Muscle of arm (tissue), 14 donors: ENCODE measurements around the gene RTN4R. TPM values are rescaled to one million over a fixed set of nuclear protein-coding genes. Genes with fewer than 3 reads are reported as not detected.
"Not testable (repeated sequence)": the region's sequence is repeated elsewhere in the genome, so short reads cannot be mapped to it uniquely, and the experiment has no call there.

Source experiments
- DNase-seq: peaks from one replicate; pipeline ENCODE4 v3.0.0-alpha.2; 2013
- long read RNA-seq, 11 donors: transcript quantifications; one replicate each; lab custom pipeline, GENCODE V29; 2026
- polyA plus RNA-seq, 12 donors: library from polyadenylated mRNA; unstranded; fragments of 120-200 nt; gene quantifications; one replicate each; pipeline ENCODE4 v1.2.1, GENCODE V29; 2013; ENCODE audit not compliant: insufficient read length in 12 of 12

Gene RTN4R
- polyA plus RNA-seq, result 10 to 100 TPM in 5 of 12 donors, 1 to 10 TPM in 6, not detected in 1; 5.5 to 23.9 (median 9.7) TPM
- long read RNA-seq, donor 1, transcript RTN4R-201 (2 exons, 2,157 nt), result major isoform, 6 of 7 reads
- long read RNA-seq, donor 1, partial matches to known transcripts, result 0 of 7 reads
- long read RNA-seq, donor 1, other reads (novel, unspliced or antisense), result 0 of 7 reads
- long read RNA-seq, donor 2, partial matches to known transcripts, result 0 of 4 reads
- long read RNA-seq, donor 2, other reads (novel, unspliced or antisense), result 0 of 4 reads
- long read RNA-seq, donor 3, partial matches to known transcripts, result 0 of 2 reads
- long read RNA-seq, donor 3, other reads (novel, unspliced or antisense), result 0 of 2 reads
- long read RNA-seq, donor 4, partial matches to known transcripts, result 0 of 3 reads
- long read RNA-seq, donor 4, other reads (novel, unspliced or antisense), result 0 of 3 reads
- long read RNA-seq, donor 5, transcript RTN4R-201 (2 exons, 2,157 nt), result major isoform, 8 of 8 reads
- long read RNA-seq, donor 5, partial matches to known transcripts, result 0 of 8 reads
- long read RNA-seq, donor 5, other reads (novel, unspliced or antisense), result 0 of 8 reads
- long read RNA-seq, donor 6, partial matches to known transcripts, result 0 of 3 reads
- long read RNA-seq, donor 6, other reads (novel, unspliced or antisense), result 0 of 3 reads
- long read RNA-seq, donor 7, partial matches to known transcripts, result 0 of 4 reads
- long read RNA-seq, donor 7, other reads (novel, unspliced or antisense), result 0 of 4 reads
- long read RNA-seq, donor 8, transcript RTN4R-201 (2 exons, 2,157 nt), result major isoform, 20 of 21 reads
- long read RNA-seq, donor 8, partial matches to known transcripts, result 0 of 21 reads
- long read RNA-seq, donor 8, other reads (novel, unspliced or antisense), result 0 of 21 reads
- long read RNA-seq, donor 9, partial matches to known transcripts, result 0 of 3 reads
- long read RNA-seq, donor 9, other reads (novel, unspliced or antisense), result 0 of 3 reads
- long read RNA-seq, donor 10, transcript RTN4R-201 (2 exons, 2,157 nt), result major isoform, 9 of 10 reads
- long read RNA-seq, donor 10, partial matches to known transcripts, result 0 of 10 reads
- long read RNA-seq, donor 10, other reads (novel, unspliced or antisense), result 0 of 10 reads
- long read RNA-seq, donor 11, partial matches to known transcripts, result 0 of 2 reads
- long read RNA-seq, donor 11, other reads (novel, unspliced or antisense), result 0 of 2 reads

- no peak for DNase-seq
Measured at GRCh38 chr22:20268279-20269012, at the start of gene RTN4R. Gene RTN4R (minus strand): TSS chr22:20268318. CDS start chr22:20268092, 226 bp downstream.

DNA sequence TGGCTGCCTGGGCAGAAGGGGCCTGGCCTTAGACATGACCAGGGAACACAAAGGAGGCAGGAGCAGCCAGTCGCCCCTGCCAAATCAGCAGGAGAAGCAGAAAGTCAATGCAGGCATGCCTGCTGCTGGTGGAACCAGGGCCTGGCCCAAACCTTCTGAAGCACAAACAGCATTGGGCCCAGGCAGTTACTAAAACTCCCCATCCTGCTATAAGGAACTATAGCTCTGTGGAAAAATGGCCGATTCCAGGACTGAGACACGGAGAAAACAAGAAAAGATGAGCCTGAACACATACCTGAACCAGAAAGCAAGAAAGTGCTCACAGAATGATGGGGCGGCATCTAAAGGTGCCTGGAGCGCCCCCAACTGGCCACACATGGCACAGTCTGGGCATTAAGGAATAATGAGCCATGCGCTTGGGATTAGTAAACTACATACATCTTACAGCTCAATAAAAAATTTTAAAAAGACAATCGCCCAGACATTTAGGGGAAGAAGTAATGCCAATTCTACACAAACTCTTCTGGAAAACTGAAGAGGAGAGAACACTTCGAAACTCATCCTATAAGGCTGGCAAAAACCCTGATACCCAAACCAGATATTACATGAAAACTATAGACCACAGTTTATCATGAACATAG is 49.4 kb upstream of the RTN4R start:
- DNase-seq, result not testable (repeated sequence)

DNA sequence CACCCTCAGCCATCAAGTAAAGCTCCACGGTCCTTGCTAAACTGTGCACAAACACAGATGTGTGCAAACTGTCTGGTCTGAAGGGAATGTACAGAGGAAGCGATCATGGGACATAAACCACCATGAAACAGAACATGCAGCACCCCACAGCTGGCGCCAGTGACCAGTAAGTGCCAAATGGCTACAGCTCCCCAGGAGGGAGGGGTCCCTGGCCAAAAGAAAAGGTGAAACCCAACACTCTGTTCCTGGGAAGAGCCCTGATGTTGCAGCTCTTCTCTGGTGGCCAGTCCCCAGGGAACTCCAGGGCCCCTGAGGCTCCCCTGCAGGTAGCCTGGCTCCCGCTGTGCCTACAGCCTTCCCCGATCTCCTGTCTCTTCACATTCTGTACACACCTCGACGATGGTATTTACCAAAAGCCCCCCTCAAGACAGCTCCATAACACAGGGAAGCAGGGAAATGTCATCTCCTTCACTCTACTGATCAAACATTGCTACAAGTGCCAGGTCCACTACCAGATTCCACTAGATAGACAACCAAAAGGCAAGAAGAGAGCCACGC is 48.8 kb upstream of the RTN4R start:
- DNase-seq, result no peak

DNA sequence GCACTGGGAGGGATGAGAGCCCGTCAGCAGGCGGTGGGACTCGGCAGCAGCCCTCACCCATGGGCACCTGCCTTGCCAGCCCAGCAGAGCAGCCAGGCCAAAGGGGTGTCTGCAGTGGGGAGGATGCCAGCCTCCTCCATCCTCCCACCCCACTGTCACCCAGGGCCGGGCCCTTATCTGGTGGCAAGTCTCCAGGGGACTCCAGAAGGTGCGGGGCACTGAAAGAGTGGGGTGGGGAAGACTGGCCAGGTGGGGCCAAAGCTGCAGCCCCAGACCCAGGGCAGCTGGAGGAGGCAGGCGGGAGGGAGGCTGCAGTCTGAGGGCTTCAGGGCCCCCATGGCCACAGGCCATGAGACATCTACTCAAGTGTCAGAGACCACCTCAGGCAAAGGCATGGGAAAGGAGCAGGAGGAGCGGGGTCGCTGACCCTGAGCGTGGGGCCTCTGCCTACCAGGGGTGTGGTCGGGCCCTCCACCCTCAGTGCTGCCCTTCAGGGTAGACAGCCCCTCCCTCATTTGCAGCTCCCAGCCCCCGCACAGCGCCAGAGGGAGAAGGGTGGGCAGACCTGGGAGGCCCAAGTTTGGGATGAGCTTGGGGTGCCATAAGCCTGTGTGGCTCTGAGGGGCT is 48.2 kb upstream of the RTN4R start:
- no peak for DNase-seq

- DNase-seq, result no peak
Measured at GRCh38 chr22:20315337-20316216, 47.5 kb upstream of the RTN4R start.

DNA sequence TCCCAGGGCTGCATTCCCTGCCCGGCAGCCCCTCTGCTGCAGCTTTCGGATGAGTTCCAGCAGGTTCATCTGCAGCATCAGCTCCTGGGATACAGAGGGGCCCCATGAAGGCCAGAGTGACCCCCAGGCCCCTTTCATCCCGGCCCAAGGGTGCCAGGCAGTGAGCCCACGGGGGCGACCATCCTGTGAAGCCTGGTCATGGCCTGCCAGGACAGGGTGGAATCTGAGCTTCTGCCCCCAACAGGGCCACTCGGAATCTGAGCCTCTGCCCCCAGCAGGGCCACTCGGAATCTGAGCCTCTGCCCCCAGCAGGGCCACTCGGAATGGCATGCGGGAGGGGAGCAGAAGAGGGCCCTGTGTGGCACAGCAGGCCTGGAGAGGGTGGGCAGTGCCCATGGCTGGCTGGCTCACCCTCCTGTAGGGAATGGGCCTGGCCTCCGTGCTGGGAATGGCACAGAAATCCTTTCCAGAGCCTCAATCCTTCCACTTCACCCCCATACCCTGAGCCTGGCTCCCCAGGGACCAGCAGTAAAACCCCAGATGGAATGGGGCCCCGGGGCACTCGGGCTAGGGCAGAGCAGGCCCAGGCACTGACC is 46.7 kb upstream of the RTN4R start:
- not testable (repeated sequence) for DNase-seq

GRCh38 chr22:20314206-20314605 is 46.1 kb upstream of the RTN4R start:
- not testable (repeated sequence) for DNase-seq

- not testable (repeated sequence) for DNase-seq
Measured at GRCh38 chr22:20313306-20314077, 45.4 kb upstream of the RTN4R start.

DNA sequence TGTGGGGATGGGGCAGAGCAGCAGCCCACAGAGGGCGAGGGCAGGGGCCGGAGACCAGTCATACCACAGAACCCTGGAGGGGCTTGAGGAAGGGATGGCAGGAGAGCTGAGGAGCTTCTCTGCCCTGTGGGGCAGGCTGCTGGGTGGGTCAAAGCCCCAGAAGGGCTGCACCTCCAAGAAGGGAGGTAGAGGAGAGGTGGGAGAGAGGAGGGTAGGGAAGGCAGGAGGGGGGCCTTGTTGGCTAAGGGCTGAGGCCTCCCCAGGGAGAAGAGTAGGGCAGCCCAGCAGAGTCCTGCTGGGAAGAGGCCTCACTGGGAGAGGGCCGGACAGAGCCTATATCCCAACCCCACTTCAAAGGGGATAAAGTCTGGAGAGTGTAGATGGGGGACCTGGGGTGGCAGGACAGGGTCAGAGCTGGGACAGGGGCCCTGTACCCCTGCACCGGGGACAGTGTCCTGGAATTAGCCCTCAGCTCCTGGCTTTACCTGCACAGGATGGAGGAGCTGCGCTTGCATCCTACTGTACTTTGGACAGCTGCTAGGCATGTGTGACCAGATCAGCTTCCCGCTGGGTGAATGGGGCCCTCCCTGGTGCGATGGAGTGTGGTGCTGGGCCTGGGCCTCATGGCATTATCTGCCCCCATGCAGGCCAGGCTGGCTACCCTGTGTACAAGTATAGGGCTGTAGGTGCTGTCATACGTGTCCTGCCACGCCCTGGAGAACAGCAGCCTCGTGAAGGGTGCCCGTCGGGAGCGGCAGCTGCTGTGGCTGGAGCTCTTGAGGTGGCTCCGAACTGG is 44.5 kb upstream of the RTN4R start:
- no peak for DNase-seq

GRCh38 chr22:20311249-20312062 is 43.3 kb upstream of the RTN4R start:
- DNase-seq, result not testable (repeated sequence)

- DNase-seq, result not testable (repeated sequence)
Measured at GRCh38 chr22:20310773-20311172, 42.7 kb upstream of the RTN4R start.

- DNase-seq, result not testable (repeated sequence)
Measured at GRCh38 chr22:20310180-20310579, 42.1 kb upstream of the RTN4R start.

GRCh38 chr22:20308806-20309650 is 40.9 kb upstream of the RTN4R start:
- not testable (repeated sequence) for DNase-seq
